ENCODE data around the gene NAE1. TPM values are rescaled to one million over a fixed set of nuclear protein-coding genes. Genes with fewer than 3 reads are reported as not detected.

The NAE1 gene
- total and polyA plus RNA-seq, 8 donors = 19.3 to 29.8 (median 21.2) TPM

DNA sequence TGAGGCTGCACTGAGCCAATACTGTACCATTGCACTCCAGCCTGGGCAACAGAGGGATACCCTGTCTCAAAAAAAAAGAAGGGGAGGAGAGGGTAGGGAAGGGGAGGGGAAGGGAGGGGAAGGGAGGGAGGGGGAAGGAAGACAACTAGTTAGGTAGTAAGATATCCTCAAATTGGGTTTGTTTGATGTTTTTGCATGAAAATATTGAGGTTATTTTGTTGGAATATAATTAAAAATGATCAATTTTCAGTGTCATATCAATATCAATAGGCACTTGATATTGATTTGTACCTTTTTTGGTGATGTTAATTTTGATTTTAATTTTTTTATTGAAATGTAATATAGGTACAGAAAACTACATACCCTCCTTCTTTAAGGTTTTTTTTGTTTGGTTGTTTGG lies 32.9 kb upstream of the NAE1 start:
- intact Hi-C loops (cut with DNase I) = loop anchor here in 1 of 3 donors (10.0 kb wide), 1 partner anchor 459 kb away; no protein-coding TSS in a partner anchor
- ATAC-seq = no peak
- Histone ChIP-seq H3K36me3 (no peaks in the 10 kb centered on the region), H3K9me3 (no peaks in the 10 kb centered on the region), H3K4me3 (no peak overlapping the region), H3K27ac (no peak overlapping the region), H3K4me1 (no peaks in the 10 kb centered on the region), H3K27me3 (no peaks in the 10 kb centered on the region)
- TF ChIP-seq, protein P1, sequence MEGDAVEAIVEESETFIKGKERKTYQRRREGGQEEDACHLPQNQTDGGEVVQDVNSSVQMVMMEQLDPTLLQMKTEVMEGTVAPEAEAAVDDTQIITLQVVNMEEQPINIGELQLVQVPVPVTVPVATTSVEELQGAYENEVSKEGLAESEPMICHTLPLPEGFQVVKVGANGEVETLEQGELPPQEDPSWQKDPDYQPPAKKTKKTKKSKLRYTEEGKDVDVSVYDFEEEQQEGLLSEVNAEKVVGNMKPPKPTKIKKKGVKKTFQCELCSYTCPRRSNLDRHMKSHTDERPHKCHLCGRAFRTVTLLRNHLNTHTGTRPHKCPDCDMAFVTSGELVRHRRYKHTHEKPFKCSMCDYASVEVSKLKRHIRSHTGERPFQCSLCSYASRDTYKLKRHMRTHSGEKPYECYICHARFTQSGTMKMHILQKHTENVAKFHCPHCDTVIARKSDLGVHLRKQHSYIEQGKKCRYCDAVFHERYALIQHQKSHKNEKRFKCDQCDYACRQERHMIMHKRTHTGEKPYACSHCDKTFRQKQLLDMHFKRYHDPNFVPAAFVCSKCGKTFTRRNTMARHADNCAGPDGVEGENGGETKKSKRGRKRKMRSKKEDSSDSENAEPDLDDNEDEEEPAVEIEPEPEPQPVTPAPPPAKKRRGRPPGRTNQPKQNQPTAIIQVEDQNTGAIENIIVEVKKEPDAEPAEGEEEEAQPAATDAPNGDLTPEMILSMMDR (IDR thresholded peaks at IDR 0.05) = no peak
- FAIRE-seq = no peak
- DNase-seq = no peak

DNA sequence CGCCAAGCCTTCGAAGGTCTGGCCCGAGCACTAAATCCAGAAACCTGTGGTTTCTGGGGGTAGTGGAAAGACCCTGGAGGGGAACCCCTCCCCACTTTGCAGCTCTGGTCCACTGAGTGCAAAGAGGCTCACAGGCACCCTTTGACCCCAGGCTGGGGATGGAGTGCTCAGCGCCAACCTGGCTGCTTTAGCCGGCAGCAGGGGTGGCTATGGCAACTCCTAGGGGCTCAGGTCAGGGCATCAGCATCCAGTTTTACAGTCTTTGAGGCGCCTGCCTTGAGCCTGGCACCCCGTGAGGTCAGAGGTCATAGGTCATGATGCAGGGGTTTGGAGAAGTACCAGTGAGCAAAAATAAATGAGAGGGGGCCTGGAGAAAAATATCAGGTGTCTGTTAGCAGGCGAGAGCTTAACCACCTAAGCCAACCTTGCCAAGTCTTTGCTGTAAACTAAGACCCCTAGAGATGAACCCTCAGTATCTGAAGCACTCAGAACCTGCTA lies 31.3 kb upstream of the NAE1 start:
- FAIRE-seq (no peak), DNase-seq (peak in 1 of 6 donors; percentile 34), ATAC-seq (no peak)
- no peak overlapping the region for H3K4me3 ChIP-seq
- intact Hi-C loops (cut with DNase I) = loop anchor here in 1 of 3 donors (10.0 kb wide), 1 partner anchor 457 kb away; no protein-coding TSS in a partner anchor
- H3K9me3 ChIP-seq = no peaks in the 10 kb centered on the region
- no peaks in the 10 kb centered on the region for H3K36me3 ChIP-seq
- H3K27me3 ChIP-seq = no peaks in the 10 kb centered on the region
- no peaks in the 10 kb centered on the region for H3K4me1 ChIP-seq
- WGBS, 2 donors = 89 to 93% methylated on average over 8 of the region's 8 CpGs
- no peak overlapping the region for H3K27ac ChIP-seq
- TF ChIP-seq, protein P1 (IDR thresholded peaks at IDR 0.05) = no peak

DNA sequence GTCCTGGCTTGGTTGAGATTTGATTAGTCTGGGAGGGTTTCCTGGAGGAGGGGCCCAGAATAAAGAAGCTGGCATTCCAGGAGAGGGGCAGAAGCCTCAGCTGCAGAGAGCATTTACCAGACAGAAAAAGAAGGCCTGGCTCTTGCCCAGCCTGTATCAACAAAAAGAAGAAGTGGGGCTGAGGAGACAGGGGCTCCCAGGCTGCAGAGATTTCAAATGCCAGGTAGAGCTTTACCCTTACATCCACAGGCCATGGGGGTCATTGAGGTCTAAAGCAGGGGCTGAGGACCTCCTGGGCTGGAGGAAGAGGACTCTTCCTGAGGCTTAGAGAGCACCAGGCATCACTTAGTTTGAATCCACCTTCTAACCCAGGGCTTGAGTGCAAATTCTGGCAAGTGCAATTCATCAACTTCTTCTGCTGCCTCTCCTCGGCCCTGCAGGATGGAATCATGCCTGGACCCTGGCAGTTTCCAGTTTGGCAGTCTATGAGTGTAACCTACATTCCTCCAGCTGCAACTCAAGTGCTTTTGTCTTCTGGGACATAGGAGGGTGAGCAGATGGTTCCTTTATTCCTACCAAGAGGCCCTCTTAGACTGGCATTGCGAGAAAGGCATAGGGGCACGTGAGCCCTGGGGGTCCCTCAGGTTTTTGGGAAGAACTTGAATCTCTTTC lies 28.8 kb upstream of the NAE1 start:
- Histone ChIP-seq H3K4me1 (no peaks in the 10 kb centered on the region), H3K4me3 (no peak overlapping the region), H3K9me3 (no peaks in the 10 kb centered on the region), H3K36me3 (no peaks in the 10 kb centered on the region), H3K27me3 (no peaks in the 10 kb centered on the region), H3K27ac (no peak overlapping the region)
- intact Hi-C loops (cut with DNase I) = loop anchor here in 1 of 3 donors (10.0 kb wide), 1 partner anchor 455 kb away; no protein-coding TSS in a partner anchor
- TF ChIP-seq, protein P1 (IDR thresholded peaks at IDR 0.05) = no peak
- peak in 1 of 6 donors; percentile 9 for DNase-seq
- ATAC-seq = no peak
- FAIRE-seq = no peak
- 86 to 96% methylated on average over 3 of the region's 3 CpGs for WGBS, 2 donors

DNA sequence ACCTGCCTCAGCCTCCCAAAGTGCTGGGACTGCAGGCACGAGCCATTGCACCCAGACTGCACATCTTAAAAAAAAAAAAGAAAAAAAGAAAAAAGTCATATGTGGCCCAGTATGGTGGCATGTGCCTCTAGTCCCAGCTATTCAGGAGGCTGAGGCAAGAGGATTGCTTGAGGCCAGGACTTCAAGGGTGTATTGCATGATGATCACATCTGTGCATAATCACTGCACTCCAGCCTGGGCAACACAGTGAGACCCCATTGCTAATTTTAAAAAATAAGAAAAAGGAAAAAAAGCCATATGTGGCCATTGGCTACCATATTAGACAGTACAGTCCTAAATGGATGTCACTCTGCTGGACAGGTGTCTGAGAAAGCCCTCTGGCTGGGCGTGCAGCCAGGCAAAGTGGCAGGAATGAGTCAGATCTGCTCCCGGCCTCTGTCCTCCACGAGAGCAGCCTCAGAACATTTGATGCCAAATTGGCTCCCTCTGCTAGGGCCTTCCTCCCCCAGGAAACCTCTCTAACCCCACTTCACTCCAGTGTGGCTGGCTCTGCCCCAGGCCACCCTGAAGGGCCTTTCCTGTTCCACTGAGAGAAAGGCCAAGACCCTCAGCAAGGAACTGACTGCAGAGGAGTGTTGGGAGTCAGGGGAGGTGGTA lies 28.1 kb upstream of the NAE1 start:
- peak in 2 of 4 donors; percentile 44 to 59 for ATAC-seq
- peak in 1 of 6 donors; percentile 40 for DNase-seq
- no peak for FAIRE-seq
- Histone ChIP-seq H3K9me3 (no peaks in the 10 kb centered on the region), H3K4me1 (no peaks in the 10 kb centered on the region), H3K4me3 (no peak overlapping the region), H3K27ac (no peak overlapping the region), H3K36me3 (no peaks in the 10 kb centered on the region), H3K27me3 (no peaks in the 10 kb centered on the region)
- intact Hi-C loops (cut with DNase I) = no loop called here
- WGBS, 2 donors = 49 to 52% methylated on average over 4 of the region's 4 CpGs
- TF ChIP-seq, protein P1 (IDR thresholded peaks at IDR 0.05) = no peak
